ENCODE results near the gene HPGD. TPM values are rescaled to one million over a fixed set of nuclear protein-coding genes. Genes with fewer than 3 reads are reported as not detected.

HPGD gene
- total RNA-seq, 6 donors from 2014 or later = 39.8 to 181 (median 72.5) TPM

DNA sequence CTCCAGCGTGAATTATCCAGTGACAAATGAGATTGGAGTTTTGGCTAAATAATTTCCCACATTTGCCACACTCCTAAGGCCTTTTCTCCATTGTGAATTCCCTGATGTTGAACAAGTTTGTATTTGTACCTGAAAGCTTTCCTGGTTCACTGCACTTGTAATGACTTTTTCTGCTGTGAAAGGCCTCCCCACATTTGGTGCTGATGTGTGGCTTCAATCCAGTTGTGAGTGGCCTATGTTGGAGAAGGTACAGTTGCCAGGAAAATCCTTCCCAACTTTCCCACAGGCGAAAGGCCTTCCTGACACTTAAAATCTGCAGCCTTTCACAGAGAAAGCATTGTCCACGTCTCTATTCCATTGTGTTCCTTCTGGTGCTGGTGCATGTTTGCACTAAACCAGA, 17.3 kb upstream of the HPGD start:
- ATAC-seq (ENCODE audit: low FRiP score in 2 of 2) (no peak), DNase-seq (no peak)
- no peaks in the 10 kb centered on the region for H3K36me3 ChIP-seq
- no peak overlapping the region for H3K27ac ChIP-seq
- no peak overlapping the region for H3K4me3 ChIP-seq
- no peaks in the 10 kb centered on the region for H3K9me3 ChIP-seq
- H3K4me1 ChIP-seq = no peaks in the 10 kb centered on the region
- TF ChIP-seq EP300 (IDR thresholded peaks at IDR 0.05) (no peak), POLR2A (IDR thresholded peaks at IDR 0.05) (no peak), POLR2AphosphoS5 (IDR thresholded peaks at IDR 0.05) (no peak)
- TF ChIP-seq, protein P1, sequence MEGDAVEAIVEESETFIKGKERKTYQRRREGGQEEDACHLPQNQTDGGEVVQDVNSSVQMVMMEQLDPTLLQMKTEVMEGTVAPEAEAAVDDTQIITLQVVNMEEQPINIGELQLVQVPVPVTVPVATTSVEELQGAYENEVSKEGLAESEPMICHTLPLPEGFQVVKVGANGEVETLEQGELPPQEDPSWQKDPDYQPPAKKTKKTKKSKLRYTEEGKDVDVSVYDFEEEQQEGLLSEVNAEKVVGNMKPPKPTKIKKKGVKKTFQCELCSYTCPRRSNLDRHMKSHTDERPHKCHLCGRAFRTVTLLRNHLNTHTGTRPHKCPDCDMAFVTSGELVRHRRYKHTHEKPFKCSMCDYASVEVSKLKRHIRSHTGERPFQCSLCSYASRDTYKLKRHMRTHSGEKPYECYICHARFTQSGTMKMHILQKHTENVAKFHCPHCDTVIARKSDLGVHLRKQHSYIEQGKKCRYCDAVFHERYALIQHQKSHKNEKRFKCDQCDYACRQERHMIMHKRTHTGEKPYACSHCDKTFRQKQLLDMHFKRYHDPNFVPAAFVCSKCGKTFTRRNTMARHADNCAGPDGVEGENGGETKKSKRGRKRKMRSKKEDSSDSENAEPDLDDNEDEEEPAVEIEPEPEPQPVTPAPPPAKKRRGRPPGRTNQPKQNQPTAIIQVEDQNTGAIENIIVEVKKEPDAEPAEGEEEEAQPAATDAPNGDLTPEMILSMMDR (IDR thresholded peaks at IDR 0.05) = no peak
- 78 to 90% methylated on average over 3 of the region's 3 CpGs for WGBS, 2 donors
- H3K27me3 ChIP-seq = no peaks in the 10 kb centered on the region

DNA sequence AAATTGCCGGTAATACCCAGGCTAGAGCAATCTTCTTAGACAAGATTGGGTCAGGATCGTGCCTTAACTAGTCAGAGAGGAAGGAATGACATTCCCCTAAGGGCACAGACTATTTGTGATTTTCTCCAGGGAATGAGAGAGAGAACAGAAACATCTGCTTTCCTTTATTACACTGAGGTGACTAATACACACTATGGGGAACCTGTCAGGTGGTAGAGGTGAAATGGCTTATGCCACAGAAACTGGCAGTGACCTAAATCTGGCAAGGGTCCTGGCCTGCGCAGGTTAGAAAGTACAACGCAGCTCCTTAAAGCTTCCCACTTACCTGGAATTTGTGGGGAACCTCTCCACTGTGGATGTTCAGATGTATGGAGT, 16.6 kb upstream of the HPGD start:
- TF ChIP-seq POLR2AphosphoS5 (IDR thresholded peaks at IDR 0.05) (no peak), EP300 (IDR thresholded peaks at IDR 0.05) (no peak), POLR2A (IDR thresholded peaks at IDR 0.05) (no peak)
- TF ChIP-seq, protein P1 (IDR thresholded peaks at IDR 0.05) = no peak
- Histone ChIP-seq H3K4me1 (no peaks in the 10 kb centered on the region), H3K27me3 (no peaks in the 10 kb centered on the region), H3K4me3 (no peak overlapping the region), H3K36me3 (no peaks in the 10 kb centered on the region), H3K9me3 (no peaks in the 10 kb centered on the region), H3K27ac (no peak overlapping the region)
- WGBS, 2 donors = 90 to 91% methylated on average over 4 of the region's 4 CpGs
- DNase-seq (no peak), ATAC-seq (ENCODE audit: low FRiP score in 2 of 2) (no peak)

DNA sequence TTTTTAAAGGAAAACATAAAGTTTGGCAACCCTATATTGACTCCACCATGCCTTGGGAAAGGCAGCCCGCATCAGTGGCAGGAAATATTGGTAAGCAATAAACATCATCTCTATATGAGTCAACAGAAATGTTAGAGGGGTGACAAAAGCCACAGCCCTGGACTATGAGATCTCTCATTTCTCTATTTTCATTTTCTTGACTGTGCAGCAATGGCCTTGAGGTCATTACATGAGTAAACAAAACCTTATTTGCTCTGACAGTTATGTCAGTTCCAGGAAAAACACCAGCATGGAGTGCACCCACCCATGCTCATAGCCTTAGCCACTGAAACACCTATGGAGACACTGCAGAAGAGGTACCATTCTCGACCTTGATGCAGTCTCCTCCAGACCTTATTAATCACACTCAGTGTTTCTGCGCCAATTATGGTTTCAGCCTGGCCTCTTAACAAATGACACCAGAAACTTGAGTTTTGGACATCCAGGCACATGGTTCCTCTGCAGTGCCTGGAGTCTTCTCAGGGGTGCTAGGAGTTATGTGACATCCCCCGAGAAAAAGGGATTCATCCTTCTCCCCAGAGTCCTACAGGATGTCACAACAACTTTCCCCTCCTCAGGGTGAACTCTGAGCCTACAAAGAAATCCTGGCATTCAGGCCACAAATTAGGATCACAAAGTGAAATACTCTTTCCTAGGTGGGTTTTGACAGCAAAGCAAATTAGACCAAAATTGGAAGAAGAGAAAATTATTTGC, 16.0 kb upstream of the HPGD start:
- no peak for TF ChIP-seq POLR2A (IDR thresholded peaks at IDR 0.05)
- no peak for TF ChIP-seq POLR2AphosphoS5 (IDR thresholded peaks at IDR 0.05)
- TF ChIP-seq EP300 (IDR thresholded peaks at IDR 0.05) = no peak
- TF ChIP-seq, protein P1 (IDR thresholded peaks at IDR 0.05) = no peak
- no peak overlapping the region for H3K27ac ChIP-seq
- no peaks in the 10 kb centered on the region for H3K27me3 ChIP-seq
- WGBS, 2 donors = 70 to 77% methylated on average over 4 of the region's 4 CpGs
- no peaks in the 10 kb centered on the region for H3K36me3 ChIP-seq
- H3K9me3 ChIP-seq = no peaks in the 10 kb centered on the region
- H3K4me3 ChIP-seq = no peak overlapping the region
- no peak for DNase-seq
- H3K4me1 ChIP-seq = no peaks in the 10 kb centered on the region
- no peak for ATAC-seq (ENCODE audit: low FRiP score in 2 of 2)

DNA sequence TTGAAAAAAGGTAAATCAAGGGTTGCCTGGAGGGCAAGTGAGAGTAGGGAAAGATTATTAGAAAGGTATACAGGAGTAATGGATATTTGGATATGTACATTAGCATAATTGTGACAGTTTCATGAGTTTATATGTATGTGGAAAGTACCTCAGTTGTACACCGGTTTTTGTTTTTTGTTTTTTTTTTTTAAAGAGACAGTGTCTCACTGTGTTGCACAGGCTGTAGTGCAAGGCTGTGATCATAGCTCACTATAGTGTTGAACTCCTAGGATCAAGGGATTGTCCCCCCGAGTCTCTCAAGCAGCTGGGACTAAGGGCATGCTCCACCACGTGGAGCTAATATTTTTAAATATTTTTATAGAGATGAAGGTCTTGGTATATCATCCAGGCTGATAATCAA, 15.3 kb upstream of the HPGD start:
- no peak overlapping the region for H3K27ac ChIP-seq
- H3K36me3 ChIP-seq = no peaks in the 10 kb centered on the region
- H3K9me3 ChIP-seq = no peaks in the 10 kb centered on the region
- no peak for DNase-seq
- TF ChIP-seq POLR2AphosphoS5 (IDR thresholded peaks at IDR 0.05) = no peak
- TF ChIP-seq POLR2A (IDR thresholded peaks at IDR 0.05) = no peak
- TF ChIP-seq EP300 (IDR thresholded peaks at IDR 0.05) = no peak
- TF ChIP-seq, protein P1 (IDR thresholded peaks at IDR 0.05) = no peak
- H3K4me3 ChIP-seq = no peak overlapping the region
- no peaks in the 10 kb centered on the region for H3K4me1 ChIP-seq
- no peaks in the 10 kb centered on the region for H3K27me3 ChIP-seq
- WGBS, 2 donors = 72 to 77% methylated on average over 3 of the region's 3 CpGs
- ATAC-seq (ENCODE audit: low FRiP score in 2 of 2) = no peak

DNA sequence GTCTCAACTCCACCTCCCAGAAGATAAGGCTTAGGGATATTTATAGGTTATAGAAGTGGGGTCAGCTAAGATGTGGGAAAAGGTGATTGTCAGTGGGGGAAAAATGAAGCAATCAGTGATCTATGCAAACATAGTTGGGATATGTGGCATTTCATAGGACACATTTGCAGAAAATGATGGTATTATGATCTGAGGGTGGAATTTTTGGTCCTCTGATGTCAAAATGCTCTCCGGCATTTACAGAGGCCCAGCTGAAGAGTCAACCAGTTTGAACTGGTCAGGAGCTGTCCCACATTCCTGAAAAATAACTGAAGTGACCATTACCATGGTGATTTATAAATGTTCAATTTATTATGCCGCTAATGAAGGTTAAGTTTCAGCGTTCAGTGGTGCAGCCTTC, 12.2 kb upstream of the HPGD start:
- H3K27me3 ChIP-seq = no peaks in the 10 kb centered on the region
- TF ChIP-seq, protein P1 (IDR thresholded peaks at IDR 0.05) = no peak
- no peak for TF ChIP-seq POLR2A (IDR thresholded peaks at IDR 0.05)
- no peak for TF ChIP-seq EP300 (IDR thresholded peaks at IDR 0.05)
- no peak for TF ChIP-seq POLR2AphosphoS5 (IDR thresholded peaks at IDR 0.05)
- H3K9me3 ChIP-seq = no peaks in the 10 kb centered on the region
- DNase-seq (no peak), ATAC-seq (ENCODE audit: low FRiP score in 2 of 2) (no peak)
- no peaks in the 10 kb centered on the region for H3K36me3 ChIP-seq
- WGBS, 2 donors = 91 to 92% methylated on average over 3 of the region's 3 CpGs
- H3K27ac ChIP-seq = no peak overlapping the region
- H3K4me1 ChIP-seq = no peaks in the 10 kb centered on the region
- no peak overlapping the region for H3K4me3 ChIP-seq
